ENCODE data around the gene PTPRK.

PTPRK gene

DNA sequence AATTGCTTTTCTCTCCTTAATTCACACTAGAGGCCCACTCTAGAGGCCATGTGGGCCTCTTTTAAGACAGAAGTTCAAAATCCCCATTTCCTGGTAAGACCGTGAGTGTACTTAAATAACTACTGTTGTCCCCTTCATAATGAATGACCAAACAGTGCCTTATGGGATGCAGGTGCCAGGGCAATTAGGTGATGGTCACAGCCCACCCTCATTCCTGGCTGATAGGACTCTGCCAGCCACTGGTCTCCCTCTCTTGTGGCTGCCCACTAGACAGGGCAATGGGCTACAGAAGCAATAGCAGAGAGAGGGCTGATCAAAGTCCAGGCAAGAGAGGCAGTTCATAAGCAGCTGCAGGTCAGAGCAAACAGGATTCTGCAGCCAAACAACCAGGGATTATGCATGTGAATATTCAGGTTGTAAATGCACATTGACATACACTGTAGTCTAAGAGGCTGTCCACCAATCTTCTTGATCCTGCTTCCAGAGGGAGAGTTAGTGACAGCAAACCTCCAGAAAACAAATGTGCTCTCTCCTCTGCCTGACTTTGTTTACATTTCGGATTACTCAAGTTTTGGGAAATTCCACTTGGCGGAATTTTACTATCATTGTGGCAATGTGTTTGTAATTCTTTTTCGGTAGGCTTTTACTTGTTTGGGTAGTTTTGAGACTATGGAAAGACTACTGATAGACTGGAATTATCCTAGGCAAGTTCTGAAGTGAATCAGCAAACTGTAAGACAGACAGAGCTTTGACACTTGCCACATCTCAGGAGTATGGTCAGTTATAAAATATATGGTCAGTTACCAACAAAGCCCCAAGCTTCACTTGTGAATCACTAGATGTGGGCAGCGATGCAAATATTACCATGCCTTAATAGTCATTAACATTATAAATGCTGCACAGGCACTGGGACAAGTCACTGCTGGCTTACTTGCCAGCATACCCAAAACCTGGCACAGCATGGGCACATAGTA, 12.8 kb downstream of the PTPRK start:
- H2BK120ac ChIP-seq (ENCODE audit: low read depth, low read length): no peak overlapping the region
- peak overlapping the region; percentile 58 to 81 for H3K18ac ChIP-seq (ENCODE audit: low read depth in 1 of 2, low read length in 2 of 2)
- peaks cover 13% of the 10 kb centered on the region for H3K4me1 ChIP-seq (ENCODE audit: control insufficient read depth, insufficient read depth, low read depth, low read length)
- H3K9me3 ChIP-seq (ENCODE audit: control insufficient read depth, low read length): no peaks in the 10 kb centered on the region
- H3K27ac ChIP-seq (ENCODE audit: low read length, poor library complexity, severe bottlenecking): peak overlapping the region; percentile 69
- DNase-seq: peak; percentile 91
- peak overlapping the region; percentile 38 to 84 for H2BK12ac ChIP-seq (ENCODE audit: low read length in 2 of 2)
- no peak overlapping the region for H3K4me3 ChIP-seq (ENCODE audit: insufficient read depth in 1 of 2, low read depth in 1 of 2, low read length in 2 of 2)
- no peaks in the 10 kb centered on the region for H3K27me3 ChIP-seq (ENCODE audit: control insufficient read depth in 1 of 2, insufficient read depth in 1 of 2, low read length in 2 of 2)
- no peak overlapping the region for H2AFZ ChIP-seq (ENCODE audit: low read depth, low read length)
- no peak overlapping the region for H4K8ac ChIP-seq (ENCODE audit: low read length)
- no peaks in the 10 kb centered on the region for H3K36me3 ChIP-seq (ENCODE audit: control insufficient read depth in 1 of 2, insufficient read depth in 2 of 2, low read depth in 1 of 2, low read length in 2 of 2)
- H4K91ac ChIP-seq (ENCODE audit: low read length): peak overlapping the region; percentile 25
- 14% methylated on average over 5 of the region's 5 CpGs for WGBS
- peaks cover 5% of the 10 kb centered on the region for H3K79me1 ChIP-seq (replicated peaks; ENCODE audit: low read length, poor library complexity, severe bottlenecking)
- peak overlapping the region in 1 of 2 experiments; percentile 92 for H3K4ac ChIP-seq (ENCODE audit: low read depth in 1 of 2, low read length in 2 of 2)
- no peak overlapping the region for H2BK15ac ChIP-seq (ENCODE audit: low read depth, poor library complexity, severe bottlenecking)
- H3K9ac ChIP-seq (ENCODE audit: low read length): no peak overlapping the region
- H3K14ac ChIP-seq (ENCODE audit: low read length in 2 of 2): no peak overlapping the region
- no peak overlapping the region for H2BK5ac ChIP-seq (ENCODE audit: low read depth, low read length, poor library complexity, severe bottlenecking)
- H3K23ac ChIP-seq (ENCODE audit: low read length in 2 of 2): no peak overlapping the region
- H3K4me2 ChIP-seq (ENCODE audit: low read length, poor library complexity, severe bottlenecking): no peak overlapping the region
- no peak overlapping the region for H2AK5ac ChIP-seq (ENCODE audit: low read length, severe bottlenecking)

DNA sequence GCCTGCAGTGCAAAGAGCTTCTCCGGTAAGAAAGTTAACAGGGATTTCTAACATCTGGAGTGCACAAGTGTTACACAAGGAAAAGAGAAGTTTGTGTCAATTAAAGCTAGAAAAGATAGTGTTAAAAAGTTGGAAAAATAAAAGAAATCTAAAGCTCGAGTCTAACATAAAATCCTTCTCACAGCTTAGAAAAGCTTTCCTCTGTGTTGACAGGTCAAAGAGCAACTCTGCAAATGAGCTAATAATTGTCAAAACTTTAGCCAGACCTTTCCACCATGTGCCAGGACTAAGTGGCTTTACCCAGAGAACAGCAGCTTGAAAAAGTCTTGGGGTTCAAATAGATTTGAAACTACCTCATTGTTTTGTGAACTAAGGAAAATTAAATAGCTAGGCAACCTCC, 14.8 kb downstream of the PTPRK start:
- no peak overlapping the region for H2BK12ac ChIP-seq (ENCODE audit: low read length in 2 of 2)
- 75% methylated on average over 2 of the region's 2 CpGs for WGBS
- H2BK5ac ChIP-seq (ENCODE audit: low read depth, low read length, poor library complexity, severe bottlenecking): no peak overlapping the region
- H3K4me2 ChIP-seq (ENCODE audit: low read length, poor library complexity, severe bottlenecking): no peak overlapping the region
- no peak overlapping the region for H3K27ac ChIP-seq (ENCODE audit: low read length, poor library complexity, severe bottlenecking)
- no peak overlapping the region for H2AFZ ChIP-seq (ENCODE audit: low read depth, low read length)
- H4K91ac ChIP-seq (ENCODE audit: low read length): no peak overlapping the region
- no peak overlapping the region for H3K9ac ChIP-seq (ENCODE audit: low read length)
- no peak overlapping the region for H2BK15ac ChIP-seq (ENCODE audit: low read depth, poor library complexity, severe bottlenecking)
- peaks cover 10% of the 10 kb centered on the region for H3K79me1 ChIP-seq (replicated peaks; ENCODE audit: low read length, poor library complexity, severe bottlenecking)
- H2AK5ac ChIP-seq (ENCODE audit: low read length, severe bottlenecking): no peak overlapping the region
- H3K36me3 ChIP-seq (ENCODE audit: control insufficient read depth in 1 of 2, insufficient read depth in 2 of 2, low read depth in 1 of 2, low read length in 2 of 2): no peaks in the 10 kb centered on the region
- no peak overlapping the region for H3K4me3 ChIP-seq (ENCODE audit: insufficient read depth in 1 of 2, low read depth in 1 of 2, low read length in 2 of 2)
- H3K14ac ChIP-seq (ENCODE audit: low read length in 2 of 2): no peak overlapping the region
- H3K18ac ChIP-seq (ENCODE audit: low read depth in 1 of 2, low read length in 2 of 2): no peak overlapping the region
- peaks cover 14% of the 10 kb centered on the region for H3K4me1 ChIP-seq (ENCODE audit: control insufficient read depth, insufficient read depth, low read depth, low read length)
- no peak overlapping the region for H4K8ac ChIP-seq (ENCODE audit: low read length)
- DNase-seq: no peak
- no peaks in the 10 kb centered on the region for H3K9me3 ChIP-seq (ENCODE audit: control insufficient read depth, low read length)
- H3K23ac ChIP-seq (ENCODE audit: low read length in 2 of 2): no peak overlapping the region
- H3K4ac ChIP-seq (ENCODE audit: low read depth in 1 of 2, low read length in 2 of 2): no peak overlapping the region
- no peaks in the 10 kb centered on the region for H3K27me3 ChIP-seq (ENCODE audit: control insufficient read depth in 1 of 2, insufficient read depth in 1 of 2, low read length in 2 of 2)
- no peak overlapping the region for H2BK120ac ChIP-seq (ENCODE audit: low read depth, low read length)

DNA sequence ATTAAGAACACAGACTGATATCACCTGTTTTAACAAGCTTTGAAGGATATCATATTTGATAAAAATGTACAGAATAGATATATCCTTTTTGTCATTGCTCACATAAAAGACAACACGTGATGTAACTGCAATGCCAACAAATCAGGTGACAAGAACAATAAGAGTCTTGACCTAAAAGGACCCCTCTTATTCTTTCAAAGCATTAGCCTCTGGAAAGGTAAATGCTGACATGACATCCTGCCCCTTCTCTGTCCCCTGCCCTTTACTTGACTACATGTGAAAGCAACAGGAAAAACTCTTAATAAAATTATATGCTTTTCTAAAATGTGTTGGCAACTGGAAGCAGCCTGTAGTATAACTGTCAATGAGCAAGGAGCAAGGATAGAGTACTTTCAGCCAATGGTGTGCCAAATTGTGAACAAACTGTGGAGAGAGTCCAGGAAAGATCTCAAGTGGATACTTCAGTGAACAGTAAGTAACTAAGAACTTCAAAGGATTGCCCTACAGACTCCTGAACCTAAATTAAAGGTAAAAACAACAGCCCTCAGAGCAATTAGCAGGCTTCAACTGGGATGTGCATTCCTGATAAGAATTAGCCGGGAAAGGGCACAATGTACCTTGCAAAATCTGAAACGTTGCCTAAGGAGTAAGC, 16.3 kb downstream of the PTPRK start:
- Histone ChIP-seq H3K27ac (ENCODE audit: low read length, poor library complexity, severe bottlenecking) (no peak overlapping the region), H3K4me1 (ENCODE audit: control insufficient read depth, insufficient read depth, low read depth, low read length) (peaks cover 10% of the 10 kb centered on the region), H2AK5ac (ENCODE audit: low read length, severe bottlenecking) (no peak overlapping the region), H2BK12ac (ENCODE audit: low read length in 2 of 2) (no peak overlapping the region), H3K9me3 (ENCODE audit: control insufficient read depth, low read length) (no peaks in the 10 kb centered on the region), H3K27me3 (ENCODE audit: control insufficient read depth in 1 of 2, insufficient read depth in 1 of 2, low read length in 2 of 2) (no peaks in the 10 kb centered on the region), H4K8ac (ENCODE audit: low read length) (no peak overlapping the region), H4K91ac (ENCODE audit: low read length) (no peak overlapping the region), H3K4ac (ENCODE audit: low read depth in 1 of 2, low read length in 2 of 2) (no peak overlapping the region), H3K4me2 (ENCODE audit: low read length, poor library complexity, severe bottlenecking) (no peak overlapping the region), H3K36me3 (ENCODE audit: control insufficient read depth in 1 of 2, insufficient read depth in 2 of 2, low read depth in 1 of 2, low read length in 2 of 2) (no peaks in the 10 kb centered on the region), H3K79me1 (replicated peaks; ENCODE audit: low read length, poor library complexity, severe bottlenecking) (peaks cover 10% of the 10 kb centered on the region), H3K4me3 (ENCODE audit: insufficient read depth in 1 of 2, low read depth in 1 of 2, low read length in 2 of 2) (no peak overlapping the region), H2AFZ (ENCODE audit: low read depth, low read length) (no peak overlapping the region), H2BK15ac (ENCODE audit: low read depth, poor library complexity, severe bottlenecking) (no peak overlapping the region), H3K9ac (ENCODE audit: low read length) (no peak overlapping the region), H3K23ac (ENCODE audit: low read length in 2 of 2) (no peak overlapping the region), H3K18ac (ENCODE audit: low read depth in 1 of 2, low read length in 2 of 2) (no peak overlapping the region), H2BK5ac (ENCODE audit: low read depth, low read length, poor library complexity, severe bottlenecking) (no peak overlapping the region), H3K14ac (ENCODE audit: low read length in 2 of 2) (no peak overlapping the region), H2BK120ac (ENCODE audit: low read depth, low read length) (no peak overlapping the region)
- WGBS: 88% methylated on average over 3 of the region's 3 CpGs
- no peak for DNase-seq
